ENCODE measurements around the gene SLC43A2. TPM values are rescaled to one million over a fixed set of nuclear protein-coding genes. Genes with fewer than 3 reads are reported as not detected.

SLC43A2 gene
- total RNA-seq, 1 experiment from 2014 or later = 12.9 TPM

DNA sequence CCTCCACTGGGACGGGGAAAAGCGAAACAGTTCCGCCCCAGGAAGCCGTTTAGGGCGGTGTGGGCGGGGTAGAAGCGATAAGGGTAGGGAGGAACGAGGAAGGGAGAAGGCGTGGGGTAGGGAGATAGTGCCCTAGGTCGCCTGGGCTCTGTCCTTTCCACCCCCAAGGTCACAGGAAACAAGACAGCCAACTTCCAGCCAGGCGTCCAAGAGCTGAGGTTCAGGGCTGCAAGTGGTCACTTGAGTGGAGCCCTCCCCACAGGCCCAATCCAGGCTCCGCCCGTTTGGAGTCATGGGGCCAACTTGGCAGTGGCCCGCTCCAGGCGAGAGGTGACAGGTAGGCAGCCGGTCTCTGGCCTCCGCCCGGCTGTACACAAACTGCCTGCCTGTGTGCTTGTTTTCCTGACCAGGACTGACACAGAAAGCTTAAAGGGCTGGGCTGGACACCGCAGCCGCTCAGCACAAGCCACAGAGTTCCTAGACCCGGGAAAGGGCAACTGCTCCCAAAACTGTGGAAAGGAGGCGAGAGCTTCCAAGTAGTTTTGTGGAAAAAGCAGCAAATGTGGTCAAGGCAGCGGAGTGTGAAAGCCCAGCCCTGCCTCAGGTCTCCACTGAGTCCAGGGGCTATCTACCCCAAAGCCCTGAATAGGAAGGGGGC lies 21.3 kb upstream of the SLC43A2 start, which contains the start of gene RILP:
TSS of gene RILP (minus strand) at position 23 of the 658 bp plus-strand sequence. CDS start 62 bp downstream, outside the sequence.
- Histone ChIP-seq H3T11ph (ENCODE audit: low read length) (no peak within 1 kb of the TSS), H3K23ac (ENCODE audit: insufficient read length, low read depth, low read length) (no peak within 1 kb of the TSS), H3K79me2 (ENCODE audit: insufficient read depth, low read length) (no peaks in the 10 kb centered on the region), H3K14ac (ENCODE audit: insufficient read depth, low read length) (no peak within 1 kb of the TSS; the same call in 1 of the 2 replicates), H3K27ac (ENCODE audit: insufficient read length, low read depth, low read length) (no peak within 1 kb of the TSS), H3K27me3 (ENCODE audit: insufficient read depth, low read length) (no peaks in the 10 kb centered on the region), H3K56ac (ENCODE audit: insufficient read length, low read depth, low read length) (no peak within 1 kb of the TSS), H3K9me3 (ENCODE audit: control insufficient read depth, low read depth, low read length) (no peaks in the 10 kb centered on the region), H3K23me2 (ENCODE audit: insufficient read length, low read depth, low read length, poor library complexity, severe bottlenecking) (peaks cover 8% of the 10 kb centered on the region), H3K79me1 (ENCODE audit: insufficient read depth, low read depth, low read length, poor library complexity, severe bottlenecking) (no peaks in the 10 kb centered on the region), H2BK12ac (ENCODE audit: insufficient read length, low read depth, low read length) (no peak within 1 kb of the TSS), H2BK20ac (ENCODE audit: low read depth, low read length, poor library complexity, severe bottlenecking) (no peak within 1 kb of the TSS), H2AFZ (ENCODE audit: low read length) (no peak within 1 kb of the TSS), H3K4me2 (ENCODE audit: insufficient read depth, insufficient read length, low read length) (peak within 1 kb of the TSS; percentile 59), H4K20me1 (ENCODE audit: control insufficient read depth, insufficient read depth, insufficient read length) (no peaks in the 10 kb centered on the region), H4K91ac (ENCODE audit: insufficient read length, low read depth, low read length) (no peak within 1 kb of the TSS), H4K8ac (replicated peaks; ENCODE audit: insufficient read length, low read depth, low read length) (no peak within 1 kb of the TSS), H3K4ac (ENCODE audit: low read depth, low read length) (no peak within 1 kb of the TSS), H3K18ac (ENCODE audit: insufficient read length, low read depth, low read length) (no peak within 1 kb of the TSS), H3K4me1 (ENCODE audit: insufficient read depth, low read length) (peaks cover 3% of the 10 kb centered on the region; the same call in 1 of the 2 replicates), H4K5ac (ENCODE audit: insufficient read length, low read depth, low read length) (no peak within 1 kb of the TSS), H2BK15ac (ENCODE audit: low read depth, low read length) (no peak within 1 kb of the TSS), H3K9ac (ENCODE audit: extremely low read depth, insufficient read length, low read length) (peak within 1 kb of the TSS; percentile 2), H2AK5ac (ENCODE audit: insufficient read length, low read length) (no peak within 1 kb of the TSS), H2BK120ac (ENCODE audit: low read depth, low read length, poor library complexity, severe bottlenecking) (no peak within 1 kb of the TSS), H2BK5ac (ENCODE audit: insufficient read length, low read length) (no peak within 1 kb of the TSS)
- peaks cover 22 to 26% of the 10 kb centered on the region in 2 experiments for H3K4me1 Mint-ChIP-seq
- peaks cover 40 to 45% (median 43%) of the 10 kb centered on the region in 3 experiments; a peak in 6 of 7 replicates for H3K36me3 Mint-ChIP-seq (ENCODE audit: insufficient read depth in 1 of 3, low read depth in 3 of 3)
- H3K9me3 Mint-ChIP-seq = no peaks in the 10 kb centered on the region
- H3K27ac Mint-ChIP-seq = peak within 1 kb of the TSS in 1 of 3 experiments; percentile 28; a peak in 1 of 7 replicates
- peak; percentile 85 for DNase-seq
- no CpG with 5 or more reads among the region's 23 CpGs for WGBS (ENCODE audit: extremely low coverage, insufficient read length, low lambda C conversion rate)
- TF ChIP-seq CTCF (conservative IDR thresholded peaks at IDR 0.05) = no peak
- no peaks in the 10 kb centered on the region; the same call in 1 of the 2 replicates for H3K27me3 Mint-ChIP-seq (ENCODE audit: low read depth)
- H3K4me3 Mint-ChIP-seq = peak within 1 kb of the TSS; percentile 62 to 80

Data from H9 (cell line).